Tibial nerve (tissue), 4 donors: ENCODE results near the gene LTB4R. TPM values are rescaled to one million over a fixed set of nuclear protein-coding genes. Genes with fewer than 3 reads are reported as not detected.

Experiments used
- DNase-seq, 2 donors: peaks; one replicate each; pipeline ENCODE4 v3.0.0-alpha.2; 2019; ENCODE audit warnings: low spot score in 2 of 2
- H3K27ac ChIP-seq, 4 donors: fragments of 200-600 bp; sonication (generic) in 3 of 4; one replicate each; pipeline ENCODE4 v1.5.1; 2017 to 2019; ENCODE audit warnings: mild to moderate bottlenecking in 1 of 4
- H3K27me3 ChIP-seq, 2 donors: fragments of 200-600 bp; sonication (generic) in 1 of 2; one replicate each; pipeline versions ENCODE4 v1.5.1 to v1.6.0; 2017 to 2019
- H3K36me3 ChIP-seq, 3 donors: fragments of 200-600 bp; sonication (generic); one replicate each; pipeline ENCODE4 v1.5.1; 2018 to 2019
- H3K4me1 ChIP-seq, 4 donors: fragments of 200-600 bp; sonication (generic) in 3 of 4; one replicate each; pipeline ENCODE4 v1.5.1; 2017 to 2019
- H3K4me3 ChIP-seq, 4 donors: fragments of 200-600 bp; sonication (generic) in 3 of 4; one replicate each; pipeline ENCODE4 v1.5.1; 2017 to 2019; ENCODE audit warnings: mild to moderate bottlenecking in 1 of 4, moderate library complexity in 1 of 4
- H3K9me3 ChIP-seq, 4 donors: fragments of 200-600 bp; sonication (generic) in 3 of 4; one replicate each; pipeline ENCODE4 v1.5.1; 2017 to 2019
- CTCF ChIP-seq, 5 experiments: fragments of 200-600 bp in 3 of 5; fragments of 450-650 bp in 2 of 5; sonication (generic) in 3 of 5; IDR thresholded peaks; one replicate each; pipeline ENCODE4 v1.5.1; 2016 to 2019; ENCODE audit warnings: antibody characterized with exemption in 5 of 5, mild to moderate bottlenecking in 3 of 5, moderate library complexity in 2 of 5
- EP300 ChIP-seq, 2 donors: sonication (generic); formaldehyde crosslinking; IDR thresholded peaks; one replicate each; pipeline ENCODE4 v1.6.1; 2017; ENCODE audit warnings: antibody characterized with exemption in 2 of 2, mild to moderate bottlenecking in 1 of 2
- POLR2A ChIP-seq, 2 donors: fragments of 450-650 bp; IDR thresholded peaks; one replicate each; pipeline ENCODE4 v1.6.1; 2017; ENCODE audit warnings: antibody characterized with exemption in 2 of 2, mild to moderate bottlenecking in 2 of 2, moderate library complexity in 2 of 2
- WGBS, 2 donors: methylation state at CpG; one replicate each; pipeline ENCODE4 v1.1.5; 2018; 5-methylcytosine and 5-hydroxymethylcytosine counted together
- total RNA-seq, 4 donors: library from RNA; depleted of rRNA; stranded (reverse); fragments of >200 nt; gene quantifications; one replicate each; pipeline ENCODE4 v1.1.0, GENCODE V29; 2016

The LTB4R gene
- total RNA-seq, 4 donors from 2014 or later, result 8.4 to 14.4 (median 11.8) TPM

- H3K27me3 ChIP-seq, result no peaks in the 10 kb centered on the region
- 47 to 65% methylated on average over 6 of the region's 6 CpGs for WGBS, 2 donors
- no peaks in the 10 kb centered on the region for H3K9me3 ChIP-seq
- TF ChIP-seq EP300 (IDR thresholded peaks at IDR 0.05), result no peak
- TF ChIP-seq CTCF (IDR thresholded peaks at IDR 0.05), result no peak
- TF ChIP-seq POLR2A (IDR thresholded peaks at IDR 0.05), result no peak
- peaks cover 0 to 89% (median 4%) of the 10 kb centered on the region in 3 donors for H3K36me3 ChIP-seq
- no peak overlapping the region for H3K4me3 ChIP-seq
- DNase-seq, result no peak
- H3K27ac ChIP-seq, result peak overlapping the region in 2 of 4 donors; percentile 14 to 28
- peaks cover 0 to 3% (median 0%) of the 10 kb centered on the region in 4 donors for H3K4me1 ChIP-seq
Observed at GRCh38 chr14:24264298-24264697, 47.0 kb upstream of the LTB4R start.

- Histone ChIP-seq H3K4me1 (peaks cover 0 to 6% (median under 1%) of the 10 kb centered on the region in 4 donors), H3K4me3 (no peak overlapping the region), H3K27me3 (no peaks in the 10 kb centered on the region), H3K36me3 (peaks cover 0 to 78% (median 4%) of the 10 kb centered on the region in 3 donors), H3K9me3 (no peaks in the 10 kb centered on the region), H3K27ac (no peak overlapping the region)
- no peak for DNase-seq
- WGBS, 2 donors, result 83 to 85% methylated on average over 18 of the region's 18 CpGs
- no peak for TF ChIP-seq CTCF (IDR thresholded peaks at IDR 0.05)
- TF ChIP-seq POLR2A (IDR thresholded peaks at IDR 0.05), result no peak
- no peak for TF ChIP-seq EP300 (IDR thresholded peaks at IDR 0.05)
Observed at GRCh38 chr14:24266344-24267244, 44.7 kb upstream of the LTB4R start.

- Histone ChIP-seq H3K9me3 (no peaks in the 10 kb centered on the region), H3K27ac (no peak overlapping the region), H3K27me3 (no peaks in the 10 kb centered on the region), H3K36me3 (peaks cover 0 to 71% (median 4%) of the 10 kb centered on the region in 3 donors), H3K4me3 (no peak overlapping the region), H3K4me1 (peaks cover 0 to 14% (median 6%) of the 10 kb centered on the region in 4 donors)
- no peak for TF ChIP-seq CTCF (IDR thresholded peaks at IDR 0.05)
- TF ChIP-seq EP300 (IDR thresholded peaks at IDR 0.05), result no peak
- TF ChIP-seq POLR2A (IDR thresholded peaks at IDR 0.05), result no peak
- DNase-seq, result no peak
- WGBS, 2 donors, result 86 to 89% methylated on average over 8 to 9 of the region's 9 CpGs
Observed at GRCh38 chr14:24267516-24267915, 43.8 kb upstream of the LTB4R start.

GRCh38 chr14:24268225-24268624, 43.1 kb upstream of the LTB4R start:
- Histone ChIP-seq H3K27ac (no peak overlapping the region), H3K4me3 (no peak overlapping the region), H3K4me1 (peaks cover 0 to 17% (median 6%) of the 10 kb centered on the region in 4 donors), H3K36me3 (peaks cover 0 to 70% (median 4%) of the 10 kb centered on the region in 3 donors), H3K9me3 (no peaks in the 10 kb centered on the region), H3K27me3 (no peaks in the 10 kb centered on the region)
- WGBS, 2 donors, result 91 to 94% methylated on average over 9 of the region's 9 CpGs
- TF ChIP-seq POLR2A (IDR thresholded peaks at IDR 0.05) (no peak), CTCF (IDR thresholded peaks at IDR 0.05) (no peak), EP300 (IDR thresholded peaks at IDR 0.05) (no peak)
- no peak for DNase-seq

GRCh38 chr14:24269368-24269767, 41.9 kb upstream of the LTB4R start:
- peaks cover 0 to 19% (median 8%) of the 10 kb centered on the region in 4 donors for H3K4me1 ChIP-seq
- 89 to 92% methylated on average over 8 of the region's 8 CpGs for WGBS, 2 donors
- no peak overlapping the region for H3K4me3 ChIP-seq
- H3K27me3 ChIP-seq, result no peaks in the 10 kb centered on the region
- no peak for TF ChIP-seq EP300 (IDR thresholded peaks at IDR 0.05)
- TF ChIP-seq CTCF (IDR thresholded peaks at IDR 0.05), result no peak
- no peak for TF ChIP-seq POLR2A (IDR thresholded peaks at IDR 0.05)
- no peaks in the 10 kb centered on the region for H3K9me3 ChIP-seq
- DNase-seq, result no peak
- H3K36me3 ChIP-seq, result peaks cover 0 to 59% (median 4%) of the 10 kb centered on the region in 3 donors
- H3K27ac ChIP-seq, result no peak overlapping the region
